ENCODE measurements around the gene SLC38A9. TPM values are rescaled to one million over a fixed set of nuclear protein-coding genes. Genes with fewer than 3 reads are reported as not detected.

SLC38A9 gene
- total and polyA plus RNA-seq, 9 of the 15 experiments (the other 6 are each of a cell fraction or from before 2014, with no cell fraction given): 14.0 to 34.5 (median 20.7) TPM

- CTCF ChIA-PET (ENCODE audit: low intra/inter-chr PET ratio): no interaction called here
- DNase-seq (ENCODE audit: extremely low read depth in 1 of 4, low spot score in 3 of 4) (no peak), ATAC-seq (no peak), FAIRE-seq (no peak)
- peak overlapping the region; percentile 27; the same call in 1 of the 2 replicates for H3K4me2 ChIP-seq (ENCODE audit: insufficient read depth, low read length)
- no peak overlapping the region for H3K27ac ChIP-seq (ENCODE audit: extremely low read depth, low read depth, low read length)
- in situ Hi-C loops (cut with MboI): no loop called here
- peak overlapping the region; percentile 82 for H2AFZ ChIP-seq (ENCODE audit: low read depth, low read length)
- no peaks in the 10 kb centered on the region; the same call in 1 of the 2 replicates for H4K20me1 ChIP-seq (replicated peaks; ENCODE audit: control insufficient read depth, insufficient read depth, low read length)
- intact Hi-C loops (cut with micrococcal nuclease): no loop called here
- H3K36me3 ChIP-seq (ENCODE audit: control insufficient read depth, insufficient read depth, low read length): no peaks in the 10 kb centered on the region
- POLR2A ChIA-PET: no interaction called here
- peaks cover 0 to 5% of the 10 kb centered on the region in 2 experiments; a peak in 1 of 5 replicates for H3K27me3 ChIP-seq (ENCODE audit: control insufficient read depth in 2 of 2, insufficient read depth in 2 of 2, low read length in 2 of 2)
- H3K4me3 ChIP-seq: no peak overlapping the region
- no peaks in the 10 kb centered on the region for H3K9me1 ChIP-seq (ENCODE audit: control insufficient read depth, insufficient read depth, low read length)
- no peaks in the 10 kb centered on the region for H3K4me1 ChIP-seq (replicated peaks in 1 of 2; ENCODE audit: control insufficient read depth in 2 of 2, insufficient read depth in 2 of 2, low read length in 2 of 2)
- no TSS peak for BruUV-seq (replicated peaks)
- no peaks in the 10 kb centered on the region for H3K9me3 ChIP-seq (replicated peaks; ENCODE audit: control insufficient read depth, insufficient read depth, low read depth, low read length)
- H3K9ac ChIP-seq (ENCODE audit: insufficient read depth in 1 of 2, low read depth in 2 of 2, low read length in 2 of 2): no peak overlapping the region; a peak in 1 of 4 replicates
- no peaks in the 10 kb centered on the region for H3K79me2 ChIP-seq (ENCODE audit: control insufficient read depth, insufficient read depth, low read length)
- no peak for TF ChIP-seq ZBTB34 (CRISPR knock-in tag; IDR thresholded peaks at IDR 0.05)
- no peak for TF ChIP-seq TAL1 (IDR thresholded peaks at IDR 0.05)
- TF ChIP-seq CBX2 (IDR thresholded peaks at IDR 0.05; ENCODE audit: insufficient read depth, low read length, poor library complexity, severe bottlenecking): no peak
- TF ChIP-seq USF2 (CRISPR knock-in tag; IDR thresholded peaks at IDR 0.05): no peak
- no peak for TF ChIP-seq CHAMP1 (IDR thresholded peaks at IDR 0.05)
- no peak for TF ChIP-seq PPARD (CRISPR knock-in tag; IDR thresholded peaks at IDR 0.05)
- no peak for TF ChIP-seq MAFG (tag; conservative IDR thresholded peaks at IDR 0.05)
- TF ChIP-seq TCF7 (IDR thresholded peaks at IDR 0.05; ENCODE audit: borderline replicate concordance): no peak
- no peak for TF ChIP-seq HBP1 (CRISPR knock-in tag; IDR thresholded peaks at IDR 0.05)
- no peak for TF ChIP-seq ASH1L (IDR thresholded peaks at IDR 0.05; ENCODE audit: borderline replicate concordance, low read depth, partially characterized antibody)
- TF ChIP-seq CTBP1 (IDR thresholded peaks at IDR 0.05; ENCODE audit: borderline replicate concordance): no peak
- no peak for TF ChIP-seq ZHX1 (conservative IDR thresholded peaks at IDR 0.05; ENCODE audit: low read length)
Observed at GRCh38 chr5:55732585-55732984, 20.5 kb upstream of the SLC38A9 start.
